Activated CD8-positive, alpha-beta memory T cell treated with anti-CD3 and anti-CD28 coated beads, Interleukin-2, amount 50 U/mL, for 24 hours (primary cell): ENCODE data around the gene ERVK3-1.
"Not testable (repeated sequence)": the region's sequence is repeated elsewhere in the genome, so short reads cannot be mapped to it uniquely, and the experiment has no call there.

Experiments
- DNase-seq: peaks from one replicate; pipeline ENCODE4 v3.0.0-alpha.2; 2020; ENCODE audit errors: extremely low read depth

ERVK3-1 gene

GRCh38 chr19:58305065-58305931 is at the start of gene ERVK3-1:
Gene ERVK3-1, plus strand, starts transcription at chr19:58305377. Its CDS starts 6,792 bp downstream, at chr19:58312169.
- peak; percentile 83 for DNase-seq

DNA sequence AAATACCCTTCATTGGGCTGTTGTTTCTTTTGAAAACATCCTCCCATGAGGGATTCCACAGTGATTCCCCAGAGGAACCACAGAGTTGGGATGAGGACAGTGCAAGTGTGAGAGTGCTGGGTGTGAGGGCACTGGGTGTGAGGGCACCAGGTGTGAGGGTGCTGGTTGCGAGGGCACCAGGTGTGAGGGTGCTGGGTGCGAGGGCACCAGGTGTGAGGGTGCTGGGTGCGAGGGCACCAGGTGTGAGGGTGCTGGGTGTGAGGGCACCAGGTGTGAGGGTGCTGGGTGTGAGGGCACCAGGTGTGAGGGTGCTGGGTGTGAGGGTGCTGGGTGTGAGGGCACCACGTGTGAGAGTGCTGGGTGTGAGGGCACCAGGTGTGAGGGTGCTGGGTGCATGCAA is 46.9 kb upstream of the ERVK3-1 start:
- not testable (repeated sequence) for DNase-seq

- DNase-seq: no peak
These were observed 43.6 kb upstream of the ERVK3-1 start for GRCh38 chr19:58261600-58261967.

GRCh38 chr19:58261968-58262921 is 42.9 kb upstream of the ERVK3-1 start:
- no peak for DNase-seq

- DNase-seq: no peak
These were observed 42.3 kb upstream of the ERVK3-1 start for GRCh38 chr19:58262922-58263296.

- DNase-seq: no peak
These were observed 40.1 kb upstream of the ERVK3-1 start for GRCh38 chr19:58265100-58265499.

- no peak for DNase-seq
These were observed 36.8 kb upstream of the ERVK3-1 start for GRCh38 chr19:58268344-58268743.

GRCh38 chr19:58274771-58275201 is 30.4 kb upstream of the ERVK3-1 start:
- DNase-seq: no peak

- no peak for DNase-seq
These were observed 29.6 kb upstream of the ERVK3-1 start for GRCh38 chr19:58275564-58275963.

DNA sequence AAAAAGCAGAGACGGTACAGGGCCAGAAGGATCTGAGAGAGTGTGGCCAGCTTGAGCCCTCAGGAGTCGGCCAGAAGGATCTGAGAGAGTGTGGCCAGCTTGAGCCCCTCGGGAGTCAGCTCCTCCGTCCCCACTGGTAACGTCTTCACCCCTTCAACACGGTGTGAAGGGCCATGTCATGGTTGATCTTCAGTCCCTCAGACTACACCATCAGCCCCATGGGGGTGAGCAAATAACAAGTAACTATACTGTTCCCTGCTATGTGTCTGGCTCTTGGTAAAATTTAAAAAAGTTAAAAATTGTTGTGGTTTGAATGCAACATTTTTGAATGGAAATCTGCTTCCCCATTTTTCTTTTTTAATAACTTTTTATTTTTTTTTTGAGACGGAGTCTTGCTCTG is 28.0 kb upstream of the ERVK3-1 start:
- no peak for DNase-seq

- no peak for DNase-seq
These were observed 27.2 kb upstream of the ERVK3-1 start for GRCh38 chr19:58277748-58278540.

GRCh38 chr19:58278541-58279041 is 26.6 kb upstream of the ERVK3-1 start, which contains the start of gene ZNF8:
Gene ZNF8, plus strand, starts transcription at chr19:58278955. Its CDS starts 127 bp downstream, at chr19:58279082.
- peak; percentile 94 for DNase-seq

DNA sequence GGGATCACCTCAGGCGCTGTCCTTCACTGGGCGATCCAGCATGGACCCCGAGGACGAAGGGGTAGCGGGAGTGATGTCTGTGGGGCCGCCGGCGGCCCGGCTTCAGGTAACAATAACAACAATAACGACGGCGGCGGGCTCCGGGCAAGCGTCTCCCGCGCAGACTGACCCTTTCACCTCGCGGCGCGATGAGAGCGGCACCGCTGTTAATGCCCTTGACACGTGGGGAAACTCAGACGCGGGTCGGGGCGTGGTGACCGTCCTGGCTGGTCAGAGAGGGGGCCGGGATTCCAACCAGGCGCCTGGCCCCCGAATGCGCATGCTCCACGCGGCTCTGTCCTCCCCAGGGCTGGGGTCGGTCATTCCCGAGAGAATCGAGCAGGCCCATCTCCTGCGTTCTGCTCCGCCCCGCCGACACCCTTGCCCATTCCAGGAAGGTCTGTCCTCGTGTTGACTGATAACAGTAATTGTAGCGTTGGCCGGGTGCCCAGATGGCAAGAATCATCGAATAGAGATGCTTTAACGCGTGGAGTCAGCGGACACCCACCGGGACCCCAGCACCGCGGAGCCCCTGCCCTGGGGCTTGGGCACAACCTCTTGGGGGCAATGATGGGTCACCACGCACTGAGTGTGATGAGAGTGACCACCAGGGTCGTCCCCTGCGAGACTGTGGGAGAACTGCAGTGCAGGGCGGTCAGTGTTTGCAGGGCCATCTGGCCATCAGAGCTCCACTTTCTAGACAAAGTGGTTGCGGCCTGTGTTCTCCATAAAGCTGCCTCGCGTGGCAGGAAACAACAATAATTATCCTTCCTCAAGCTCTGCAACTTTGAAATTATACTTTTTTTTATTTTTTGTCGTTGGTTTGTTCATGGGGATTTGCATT is 25.9 kb upstream of the ERVK3-1 start:
- DNase-seq: peak; percentile 3

- no peak for DNase-seq
These were observed 25.3 kb upstream of the ERVK3-1 start for GRCh38 chr19:58279925-58280316.

DNA sequence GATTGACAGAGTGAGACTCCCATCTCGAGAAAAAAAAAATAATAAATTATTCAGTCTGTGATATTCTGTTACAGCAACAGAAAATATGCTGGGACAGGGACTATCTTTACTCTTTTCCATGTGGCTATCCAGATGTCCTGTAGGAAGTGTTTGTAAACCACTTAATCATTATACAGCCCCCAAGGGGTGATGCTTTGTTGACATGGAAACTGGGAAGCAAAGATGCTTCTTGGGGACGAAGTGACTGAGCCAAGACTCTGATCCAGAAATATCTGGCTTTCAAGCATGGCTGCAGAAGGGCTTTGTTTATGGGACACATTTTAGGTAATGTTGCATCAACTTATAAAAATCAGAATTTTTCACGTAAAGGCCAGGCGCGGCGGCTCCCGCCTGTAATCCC is 21.0 kb upstream of the ERVK3-1 start:
- DNase-seq: no peak

DNA sequence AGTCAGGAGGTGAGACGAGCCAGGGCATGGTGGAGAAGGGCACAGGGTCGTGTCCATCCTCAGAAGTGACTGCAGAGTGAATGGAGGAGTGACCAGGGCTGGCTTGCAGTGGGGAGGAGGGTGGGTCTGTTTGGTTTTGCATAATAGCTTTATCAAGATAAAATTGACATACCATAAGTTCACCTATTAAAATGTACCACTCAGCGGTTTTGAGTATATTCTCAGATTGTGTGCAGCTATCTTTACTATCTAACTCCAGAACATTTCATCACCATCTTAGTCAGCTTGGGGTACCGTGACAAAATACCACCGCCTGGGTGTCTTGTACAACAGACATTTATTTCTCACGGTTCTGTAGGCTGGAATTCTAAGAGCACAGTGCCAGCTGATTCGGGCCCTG is 13.2 kb upstream of the ERVK3-1 start:
- no peak for DNase-seq

DNA sequence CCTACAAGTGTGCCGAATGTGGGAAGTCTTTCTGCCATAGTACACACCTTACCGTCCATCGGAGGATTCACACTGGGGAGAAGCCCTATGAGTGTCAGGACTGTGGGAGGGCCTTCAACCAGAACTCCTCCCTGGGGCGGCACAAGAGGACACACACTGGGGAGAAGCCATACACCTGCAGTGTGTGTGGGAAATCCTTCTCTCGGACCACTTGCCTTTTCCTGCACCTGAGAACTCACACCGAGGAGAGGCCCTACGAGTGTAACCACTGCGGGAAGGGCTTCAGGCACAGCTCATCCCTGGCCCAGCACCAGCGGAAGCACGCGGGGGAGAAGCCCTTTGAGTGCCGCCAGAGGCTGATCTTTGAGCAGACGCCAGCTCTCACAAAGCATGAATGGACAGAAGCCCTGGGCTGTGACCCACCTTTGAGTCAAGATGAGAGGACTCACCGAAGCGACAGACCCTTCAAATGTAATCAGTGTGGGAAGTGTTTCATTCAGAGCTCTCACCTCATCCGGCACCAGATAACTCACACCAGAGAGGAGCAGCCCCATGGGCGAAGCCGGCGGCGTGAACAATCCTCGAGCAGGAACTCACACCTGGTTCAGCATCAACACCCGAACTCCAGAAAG is 10.3 kb upstream of the ERVK3-1 start:
- no peak for DNase-seq

- DNase-seq: no peak
These were observed 9.1 kb upstream of the ERVK3-1 start for GRCh38 chr19:58296104-58296503.

GRCh38 chr19:58300620-58301019 is 4.6 kb upstream of the ERVK3-1 start:
- DNase-seq: no peak

- DNase-seq: no peak
These were observed 922 bp upstream of the ERVK3-1 start for GRCh38 chr19:58304255-58304654.
